ENCODE results near the gene ZNF407.
"Not testable (repeated sequence)": the region's sequence is repeated elsewhere in the genome, so short reads cannot be mapped to it uniquely, and the experiment has no call there.

The ZNF407 gene

GRCh38 chr18:75083761-75084160 lies 486.1 kb downstream of the ZNF407 start:
- Histone ChIP-seq H3K4me1 (ENCODE audit: insufficient read depth, low read length) (no peaks in the 10 kb centered on the region), H3K9ac (ENCODE audit: low read depth, low read length) (no peak overlapping the region), H2AFZ (ENCODE audit: low read depth, low read length) (no peak overlapping the region), H3K27me3 (ENCODE audit: insufficient read depth, low read length, poor library complexity) (no peaks in the 10 kb centered on the region), H3K4me2 (ENCODE audit: insufficient read depth, low read length) (no peak overlapping the region), H3K4me3 (ENCODE audit: low read depth in 1 of 2, low read length in 2 of 2) (no peak overlapping the region), H3K27ac (ENCODE audit: low read length) (no peak overlapping the region), H4K20me1 (ENCODE audit: insufficient read depth, low read length) (no peaks in the 10 kb centered on the region), H3K36me3 (ENCODE audit: insufficient read depth, low read length) (no peaks in the 10 kb centered on the region), H3K79me2 (ENCODE audit: insufficient read depth, low read length) (no peaks in the 10 kb centered on the region), H3K9me3 (ENCODE audit: insufficient read depth, low read length, severe bottlenecking) (peaks cover 6% of the 10 kb centered on the region)
- DNase-seq (no peak), ATAC-seq (ENCODE audit: insufficient read depth, low read depth) (no peak)
- no peak for TF ChIP-seq EZH2 (IDR thresholded peaks at IDR 0.05; ENCODE audit: borderline replicate concordance, low read depth, low read length, severe bottlenecking)
- TF ChIP-seq, protein P1, sequence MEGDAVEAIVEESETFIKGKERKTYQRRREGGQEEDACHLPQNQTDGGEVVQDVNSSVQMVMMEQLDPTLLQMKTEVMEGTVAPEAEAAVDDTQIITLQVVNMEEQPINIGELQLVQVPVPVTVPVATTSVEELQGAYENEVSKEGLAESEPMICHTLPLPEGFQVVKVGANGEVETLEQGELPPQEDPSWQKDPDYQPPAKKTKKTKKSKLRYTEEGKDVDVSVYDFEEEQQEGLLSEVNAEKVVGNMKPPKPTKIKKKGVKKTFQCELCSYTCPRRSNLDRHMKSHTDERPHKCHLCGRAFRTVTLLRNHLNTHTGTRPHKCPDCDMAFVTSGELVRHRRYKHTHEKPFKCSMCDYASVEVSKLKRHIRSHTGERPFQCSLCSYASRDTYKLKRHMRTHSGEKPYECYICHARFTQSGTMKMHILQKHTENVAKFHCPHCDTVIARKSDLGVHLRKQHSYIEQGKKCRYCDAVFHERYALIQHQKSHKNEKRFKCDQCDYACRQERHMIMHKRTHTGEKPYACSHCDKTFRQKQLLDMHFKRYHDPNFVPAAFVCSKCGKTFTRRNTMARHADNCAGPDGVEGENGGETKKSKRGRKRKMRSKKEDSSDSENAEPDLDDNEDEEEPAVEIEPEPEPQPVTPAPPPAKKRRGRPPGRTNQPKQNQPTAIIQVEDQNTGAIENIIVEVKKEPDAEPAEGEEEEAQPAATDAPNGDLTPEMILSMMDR (IDR thresholded peaks at IDR 0.05; ENCODE audit: borderline replicate concordance, extremely low read depth, low read length, poor library complexity, severe bottlenecking) = no peak

- not testable (repeated sequence) for H3K4me1 ChIP-seq (ENCODE audit: insufficient read depth, low read length); H3K4me3 ChIP-seq (ENCODE audit: low read depth in 1 of 2, low read length in 2 of 2); H3K4me2 ChIP-seq (ENCODE audit: insufficient read depth, low read length); H3K36me3 ChIP-seq (ENCODE audit: insufficient read depth, low read length); H3K9ac ChIP-seq (ENCODE audit: low read depth, low read length); H3K27me3 ChIP-seq (ENCODE audit: insufficient read depth, low read length, poor library complexity); H3K27ac ChIP-seq (ENCODE audit: low read length); H3K79me2 ChIP-seq (ENCODE audit: insufficient read depth, low read length); H2AFZ ChIP-seq (ENCODE audit: low read depth, low read length); H3K9me3 ChIP-seq (ENCODE audit: insufficient read depth, low read length, severe bottlenecking); DNase-seq; ATAC-seq (ENCODE audit: insufficient read depth, low read depth); H4K20me1 ChIP-seq (ENCODE audit: insufficient read depth, low read length)
These were observed 488.0 kb downstream of the ZNF407 start for GRCh38 chr18:75085676-75086075.

- Histone ChIP-seq H3K36me3 (ENCODE audit: insufficient read depth, low read length) (no peaks in the 10 kb centered on the region), H3K4me3 (ENCODE audit: low read depth in 1 of 2, low read length in 2 of 2) (no peak overlapping the region), H3K4me2 (ENCODE audit: insufficient read depth, low read length) (no peak overlapping the region), H3K27ac (ENCODE audit: low read length) (no peak overlapping the region), H3K27me3 (ENCODE audit: insufficient read depth, low read length, poor library complexity) (no peaks in the 10 kb centered on the region), H4K20me1 (ENCODE audit: insufficient read depth, low read length) (no peaks in the 10 kb centered on the region), H3K9me3 (ENCODE audit: insufficient read depth, low read length, severe bottlenecking) (peaks cover 6% of the 10 kb centered on the region), H3K9ac (ENCODE audit: low read depth, low read length) (no peak overlapping the region), H2AFZ (ENCODE audit: low read depth, low read length) (no peak overlapping the region), H3K79me2 (ENCODE audit: insufficient read depth, low read length) (no peaks in the 10 kb centered on the region), H3K4me1 (ENCODE audit: insufficient read depth, low read length) (no peaks in the 10 kb centered on the region)
- TF ChIP-seq, protein P1 (IDR thresholded peaks at IDR 0.05; ENCODE audit: borderline replicate concordance, extremely low read depth, low read length, poor library complexity, severe bottlenecking) = no peak
- TF ChIP-seq EZH2 (IDR thresholded peaks at IDR 0.05; ENCODE audit: borderline replicate concordance, low read depth, low read length, severe bottlenecking) = no peak
- no peak for ATAC-seq (ENCODE audit: insufficient read depth, low read depth)
- no peak for DNase-seq
These were observed 488.9 kb downstream of the ZNF407 start for GRCh38 chr18:75086494-75087034.

- no peak overlapping the region for H2AFZ ChIP-seq (ENCODE audit: low read depth, low read length)
- H3K4me3 ChIP-seq (ENCODE audit: low read depth in 1 of 2, low read length in 2 of 2) = no peak overlapping the region
- no peak overlapping the region for H3K27ac ChIP-seq (ENCODE audit: low read length)
- H3K9me3 ChIP-seq (ENCODE audit: insufficient read depth, low read length, severe bottlenecking) = peaks cover 6% of the 10 kb centered on the region
- TF ChIP-seq, protein P1 (IDR thresholded peaks at IDR 0.05; ENCODE audit: borderline replicate concordance, extremely low read depth, low read length, poor library complexity, severe bottlenecking) = no peak
- no peak for TF ChIP-seq EZH2 (IDR thresholded peaks at IDR 0.05; ENCODE audit: borderline replicate concordance, low read depth, low read length, severe bottlenecking)
- no peaks in the 10 kb centered on the region for H3K36me3 ChIP-seq (ENCODE audit: insufficient read depth, low read length)
- H3K4me1 ChIP-seq (ENCODE audit: insufficient read depth, low read length) = no peaks in the 10 kb centered on the region
- ATAC-seq (ENCODE audit: insufficient read depth, low read depth) = no peak
- H3K4me2 ChIP-seq (ENCODE audit: insufficient read depth, low read length) = no peak overlapping the region
- no peaks in the 10 kb centered on the region for H3K79me2 ChIP-seq (ENCODE audit: insufficient read depth, low read length)
- H3K9ac ChIP-seq (ENCODE audit: low read depth, low read length) = no peak overlapping the region
- DNase-seq = no peak
- no peaks in the 10 kb centered on the region for H4K20me1 ChIP-seq (ENCODE audit: insufficient read depth, low read length)
- no peaks in the 10 kb centered on the region for H3K27me3 ChIP-seq (ENCODE audit: insufficient read depth, low read length, poor library complexity)
These were observed 489.7 kb downstream of the ZNF407 start for GRCh38 chr18:75087119-75088020.

All from DND-41 (cell line).